ENCODE results near the gene MYRFL.

Gene MYRFL

DNA sequence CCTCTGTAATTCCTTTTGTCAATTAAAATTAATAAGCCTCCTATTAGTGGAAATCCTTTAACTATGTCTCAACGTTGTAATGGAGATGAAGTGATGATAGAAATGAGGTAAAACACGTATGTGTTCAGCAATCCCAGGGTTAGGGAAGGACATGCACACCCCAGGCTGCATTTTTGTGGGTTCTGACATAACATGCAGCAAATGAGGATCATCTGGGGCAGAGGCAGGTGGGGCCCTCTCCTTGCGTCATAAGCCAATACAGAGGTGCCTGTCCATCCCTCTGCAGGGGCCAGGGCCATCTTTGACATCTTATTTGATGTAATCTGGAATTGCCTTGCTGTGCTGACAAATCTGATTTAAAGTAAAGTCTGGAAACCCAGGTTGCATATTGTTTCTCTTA, 73.2 kb downstream of the MYRFL start:
- H3K27me3 ChIP-seq (replicated peaks; ENCODE audit: control insufficient read depth, insufficient read depth, low read length) = no peaks in the 10 kb centered on the region
- no peak overlapping the region for H3K4me3 ChIP-seq (ENCODE audit: low read length)
- H3K9me3 ChIP-seq (ENCODE audit: control insufficient read depth, low read length) = no peaks in the 10 kb centered on the region
- H3K9ac ChIP-seq (ENCODE audit: low read length) = no peak overlapping the region
- H3K36me3 ChIP-seq (ENCODE audit: control insufficient read depth, insufficient read depth, low read length, severe bottlenecking) = no peaks in the 10 kb centered on the region
- peaks cover 7% of the 10 kb centered on the region for H3K4me1 ChIP-seq (ENCODE audit: control insufficient read depth, insufficient read depth, low read length)
- peak; percentile 45 for DNase-seq (ENCODE audit: low read depth)

GRCh38 chr12:69900720-69901131, 75.7 kb downstream of the MYRFL start:
- DNase-seq (ENCODE audit: low read depth) = peak; percentile 96
- H3K4me3 ChIP-seq (ENCODE audit: low read length) = no peak overlapping the region
- no peaks in the 10 kb centered on the region for H3K27me3 ChIP-seq (replicated peaks; ENCODE audit: control insufficient read depth, insufficient read depth, low read length)
- no peaks in the 10 kb centered on the region for H3K36me3 ChIP-seq (ENCODE audit: control insufficient read depth, insufficient read depth, low read length, severe bottlenecking)
- H3K9ac ChIP-seq (ENCODE audit: low read length) = no peak overlapping the region
- H3K4me1 ChIP-seq (ENCODE audit: control insufficient read depth, insufficient read depth, low read length) = peaks cover 27% of the 10 kb centered on the region
- H3K9me3 ChIP-seq (ENCODE audit: control insufficient read depth, low read length) = no peaks in the 10 kb centered on the region

DNA sequence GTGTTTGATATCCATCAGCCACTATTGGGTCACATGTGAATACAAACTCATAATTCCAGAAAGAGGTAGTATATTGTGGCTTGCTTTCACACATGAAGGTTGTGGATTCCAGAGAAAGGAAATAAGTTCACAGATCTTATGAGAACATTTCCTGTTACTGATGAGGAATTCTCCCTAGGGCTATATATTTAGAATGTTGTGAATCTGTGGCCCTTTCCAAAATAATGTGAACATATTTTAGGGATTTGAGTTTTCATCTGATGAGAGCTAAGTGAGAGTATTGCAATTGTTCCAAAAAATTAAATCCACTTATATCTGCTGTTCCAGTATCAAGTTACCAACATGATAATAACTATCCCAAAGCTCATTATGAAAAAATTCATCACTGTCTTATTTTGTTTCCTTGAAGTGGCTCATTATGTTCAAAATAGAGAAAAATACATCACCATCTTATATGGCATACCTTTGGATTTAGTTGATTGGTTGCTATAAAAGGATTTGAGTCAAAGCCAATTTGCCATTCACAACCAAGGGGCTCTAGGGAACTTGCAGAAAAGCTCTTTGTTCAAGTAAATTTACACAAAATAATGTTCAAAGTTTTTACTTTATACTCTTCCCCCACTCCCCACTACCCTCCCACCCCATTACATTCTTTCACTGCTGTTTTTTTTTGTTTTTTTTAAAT, 76.3 kb downstream of the MYRFL start:
- no peak overlapping the region for H3K4me3 ChIP-seq (ENCODE audit: low read length)
- DNase-seq (ENCODE audit: low read depth) = peak; percentile 52
- no peaks in the 10 kb centered on the region for H3K9me3 ChIP-seq (ENCODE audit: control insufficient read depth, low read length)
- no peak overlapping the region for H3K9ac ChIP-seq (ENCODE audit: low read length)
- peaks cover 32% of the 10 kb centered on the region for H3K4me1 ChIP-seq (ENCODE audit: control insufficient read depth, insufficient read depth, low read length)
- no peaks in the 10 kb centered on the region for H3K27me3 ChIP-seq (replicated peaks; ENCODE audit: control insufficient read depth, insufficient read depth, low read length)
- no peaks in the 10 kb centered on the region for H3K36me3 ChIP-seq (ENCODE audit: control insufficient read depth, insufficient read depth, low read length, severe bottlenecking)

DNA sequence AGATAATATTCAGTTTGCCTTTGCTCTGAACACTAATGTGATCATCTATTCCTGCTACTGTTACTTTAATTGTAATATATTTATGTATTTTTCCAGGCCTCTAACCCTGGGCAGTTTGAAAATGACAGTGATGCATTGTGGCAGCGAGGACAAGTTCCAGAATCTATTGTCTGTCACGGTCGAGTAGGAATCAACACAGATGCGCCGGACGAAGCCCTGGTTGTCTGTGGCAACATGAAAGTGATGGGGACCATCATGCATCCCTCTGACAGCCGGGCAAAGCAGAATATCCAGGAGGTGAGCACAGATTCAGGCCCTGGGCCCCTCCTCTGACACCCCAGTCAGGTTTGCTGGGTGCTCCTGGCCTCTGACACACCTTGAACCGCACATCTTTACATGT, 78.5 kb downstream of the MYRFL start:
- H3K36me3 ChIP-seq (ENCODE audit: control insufficient read depth, insufficient read depth, low read length, severe bottlenecking) = no peaks in the 10 kb centered on the region
- H3K4me1 ChIP-seq (ENCODE audit: control insufficient read depth, insufficient read depth, low read length) = peaks cover 28% of the 10 kb centered on the region
- no peak for DNase-seq (ENCODE audit: low read depth)

DNA sequence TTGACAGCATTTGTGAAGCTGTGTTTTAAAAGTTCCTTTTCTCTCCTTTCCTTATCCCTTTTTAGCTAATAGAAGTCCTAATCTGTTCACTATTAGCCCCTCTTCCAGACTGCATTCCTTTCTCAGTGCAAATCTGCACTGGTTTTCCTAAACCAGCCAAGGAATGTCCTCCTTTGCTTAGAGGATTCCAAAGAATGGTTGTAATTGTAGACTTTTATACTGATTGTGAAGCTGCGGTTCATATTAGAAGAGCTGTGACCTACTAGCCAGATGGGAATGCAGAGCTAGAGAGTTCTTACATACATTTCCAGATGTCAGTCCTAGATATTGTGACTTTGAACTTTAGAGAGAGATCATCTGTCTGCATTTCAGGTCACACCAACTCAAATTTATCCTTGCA, 79.8 kb downstream of the MYRFL start:
- Histone ChIP-seq H3K36me3 (ENCODE audit: control insufficient read depth, insufficient read depth, low read length, severe bottlenecking) (no peaks in the 10 kb centered on the region), H3K9ac (ENCODE audit: low read length) (no peak overlapping the region), H3K4me1 (ENCODE audit: control insufficient read depth, insufficient read depth, low read length) (peaks cover 28% of the 10 kb centered on the region), H3K4me3 (ENCODE audit: low read length) (no peak overlapping the region), H3K27me3 (replicated peaks; ENCODE audit: control insufficient read depth, insufficient read depth, low read length) (no peaks in the 10 kb centered on the region), H3K9me3 (ENCODE audit: control insufficient read depth, low read length) (no peaks in the 10 kb centered on the region)
- peak; percentile 79 for DNase-seq (ENCODE audit: low read depth)

More for the DNA sequence above, 78.5 kb downstream of the MYRFL start:
- no peaks in the 10 kb centered on the region for H3K9me3 ChIP-seq (ENCODE audit: control insufficient read depth, low read length)
- no peak overlapping the region for H3K4me3 ChIP-seq (ENCODE audit: low read length)
- H3K9ac ChIP-seq (ENCODE audit: low read length) = no peak overlapping the region
- no peaks in the 10 kb centered on the region for H3K27me3 ChIP-seq (replicated peaks; ENCODE audit: control insufficient read depth, insufficient read depth, low read length)

- Histone ChIP-seq H3K9ac (ENCODE audit: low read length) (no peak overlapping the region), H3K4me3 (ENCODE audit: low read length) (no peak overlapping the region)
Observed at GRCh38 chr12:69905801-69906200, 80.8 kb downstream of the MYRFL start.

GRCh38 chr12:69906411-69907216, 81.6 kb downstream of the MYRFL start:
- Histone ChIP-seq H3K27me3 (replicated peaks; ENCODE audit: control insufficient read depth, insufficient read depth, low read length) (no peaks in the 10 kb centered on the region), H3K9ac (ENCODE audit: low read length) (no peak overlapping the region), H3K36me3 (ENCODE audit: control insufficient read depth, insufficient read depth, low read length, severe bottlenecking) (no peaks in the 10 kb centered on the region), H3K9me3 (ENCODE audit: control insufficient read depth, low read length) (no peaks in the 10 kb centered on the region), H3K4me1 (ENCODE audit: control insufficient read depth, insufficient read depth, low read length) (peaks cover 28% of the 10 kb centered on the region), H3K4me3 (ENCODE audit: low read length) (no peak overlapping the region)
- no peak for DNase-seq (ENCODE audit: low read depth)

More at GRCh38 chr12:69905801-69906200, 80.8 kb downstream of the MYRFL start:
- Histone ChIP-seq H3K27me3 (replicated peaks; ENCODE audit: control insufficient read depth, insufficient read depth, low read length) (no peaks in the 10 kb centered on the region), H3K9me3 (ENCODE audit: control insufficient read depth, low read length) (no peaks in the 10 kb centered on the region), H3K36me3 (ENCODE audit: control insufficient read depth, insufficient read depth, low read length, severe bottlenecking) (no peaks in the 10 kb centered on the region), H3K4me1 (ENCODE audit: control insufficient read depth, insufficient read depth, low read length) (peaks cover 28% of the 10 kb centered on the region)
- peak; percentile 27 for DNase-seq (ENCODE audit: low read depth)

GRCh38 chr12:69908203-69908602, 83.2 kb downstream of the MYRFL start:
- DNase-seq (ENCODE audit: low read depth) = no peak
- Histone ChIP-seq H3K36me3 (ENCODE audit: control insufficient read depth, insufficient read depth, low read length, severe bottlenecking) (no peaks in the 10 kb centered on the region), H3K9ac (ENCODE audit: low read length) (no peak overlapping the region), H3K4me3 (ENCODE audit: low read length) (no peak overlapping the region), H3K27me3 (replicated peaks; ENCODE audit: control insufficient read depth, insufficient read depth, low read length) (no peaks in the 10 kb centered on the region), H3K4me1 (ENCODE audit: control insufficient read depth, insufficient read depth, low read length) (peaks cover 28% of the 10 kb centered on the region), H3K9me3 (ENCODE audit: control insufficient read depth, low read length) (no peaks in the 10 kb centered on the region)

GRCh38 chr12:69910694-69911093, 85.7 kb downstream of the MYRFL start:
- Histone ChIP-seq H3K4me3 (ENCODE audit: low read length) (no peak overlapping the region), H3K36me3 (ENCODE audit: control insufficient read depth, insufficient read depth, low read length, severe bottlenecking) (no peaks in the 10 kb centered on the region), H3K9me3 (ENCODE audit: control insufficient read depth, low read length) (no peaks in the 10 kb centered on the region), H3K27me3 (replicated peaks; ENCODE audit: control insufficient read depth, insufficient read depth, low read length) (no peaks in the 10 kb centered on the region), H3K9ac (ENCODE audit: low read length) (no peak overlapping the region), H3K4me1 (ENCODE audit: control insufficient read depth, insufficient read depth, low read length) (peaks cover 9% of the 10 kb centered on the region)
- no peak for DNase-seq (ENCODE audit: low read depth)

DNA sequence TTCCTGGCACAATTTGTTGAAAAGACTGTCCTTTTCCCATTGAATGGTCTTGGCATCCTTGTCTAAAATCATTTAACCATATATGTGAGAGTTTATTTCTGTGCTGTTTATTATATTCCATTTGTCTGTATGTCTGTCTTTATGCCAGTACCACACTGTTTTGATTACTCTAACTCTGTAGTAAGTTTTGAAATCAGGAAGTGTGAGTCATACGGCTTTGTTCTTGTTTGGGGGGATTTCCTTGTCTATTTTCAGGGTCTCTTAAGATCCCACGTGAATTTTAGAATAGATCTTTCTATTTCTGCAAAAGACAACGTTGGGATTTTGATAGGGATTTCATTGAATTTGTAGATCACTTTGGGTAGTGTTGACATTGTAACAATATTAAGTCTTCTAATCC, 88.5 kb downstream of the MYRFL start:
- no peaks in the 10 kb centered on the region for H3K36me3 ChIP-seq (ENCODE audit: control insufficient read depth, insufficient read depth, low read length, severe bottlenecking)
- no peak overlapping the region for H3K4me3 ChIP-seq (ENCODE audit: low read length)
- DNase-seq (ENCODE audit: low read depth) = no peak
- no peaks in the 10 kb centered on the region for H3K9me3 ChIP-seq (ENCODE audit: control insufficient read depth, low read length)
- no peaks in the 10 kb centered on the region for H3K4me1 ChIP-seq (ENCODE audit: control insufficient read depth, insufficient read depth, low read length)
- no peak overlapping the region for H3K9ac ChIP-seq (ENCODE audit: low read length)
- H3K27me3 ChIP-seq (replicated peaks; ENCODE audit: control insufficient read depth, insufficient read depth, low read length) = no peaks in the 10 kb centered on the region

GRCh38 chr12:69915964-69916363, 90.9 kb downstream of the MYRFL start:
- Histone ChIP-seq H3K9me3 (ENCODE audit: control insufficient read depth, low read length) (no peaks in the 10 kb centered on the region), H3K9ac (ENCODE audit: low read length) (no peak overlapping the region), H3K36me3 (ENCODE audit: control insufficient read depth, insufficient read depth, low read length, severe bottlenecking) (no peaks in the 10 kb centered on the region), H3K27me3 (replicated peaks; ENCODE audit: control insufficient read depth, insufficient read depth, low read length) (no peaks in the 10 kb centered on the region), H3K4me3 (ENCODE audit: low read length) (no peak overlapping the region), H3K4me1 (ENCODE audit: control insufficient read depth, insufficient read depth, low read length) (no peaks in the 10 kb centered on the region)
- DNase-seq (ENCODE audit: low read depth) = no peak

Data from adipocyte (in vitro differentiated cells).